SK-N-SH treated with all-trans-retinoic acid at 6 μM for 48 hours (cell line): ENCODE data around the gene RAB31.

Experiments
- ARNTL ChIP-seq: fragments of 450-650 bp; formaldehyde crosslinking; IDR thresholded peaks from 2 replicates; pipeline ENCODE4 v1.5.0; 2020; ENCODE audit warnings: low read depth, mild to moderate bottlenecking, moderate library complexity, borderline replicate concordance
- OSR1 ChIP-seq: fragments of 250-450 bp; sonication (Bioruptor Pico); IDR thresholded peaks from 2 replicates; pipeline ENCODE4 v1.8.0; 2022; ENCODE audit warnings: moderate library complexity, mild to moderate bottlenecking, inconsistent platforms
- TCF4 ChIP-seq: fragments of 250-450 bp; sonication (Bioruptor Pico); IDR thresholded peaks from 2 replicates; pipeline ENCODE4 v1.8.0; 2021; ENCODE audit warnings: mild to moderate bottlenecking, moderate library complexity, borderline replicate concordance
- TOX ChIP-seq: fragments of 250-450 bp; sonication (Bioruptor Pico); IDR thresholded peaks from 2 replicates; pipeline ENCODE4 v1.8.0; 2021; ENCODE audit warnings: mild to moderate bottlenecking, moderate library complexity, borderline replicate concordance
- ZC3H10 ChIP-seq: fragments of 250-450 bp; sonication (Bioruptor Pico); IDR thresholded peaks from 2 replicates; pipeline ENCODE4 v1.5.1; 2021; ENCODE audit warnings: mild to moderate bottlenecking, moderate library complexity
- ZFP3 ChIP-seq: fragments of 250-450 bp; sonication (Bioruptor Pico); IDR thresholded peaks from 2 replicates; pipeline ENCODE4 v1.5.0; 2020; ENCODE audit warnings: mild to moderate bottlenecking, moderate library complexity
- ZFP30 ChIP-seq: fragments of 450-650 bp; formaldehyde crosslinking; IDR thresholded peaks from 2 replicates; pipeline ENCODE4 v1.5.0; 2022; ENCODE audit warnings: mild to moderate bottlenecking, moderate library complexity
- TF ChIP-seq, protein P1 (sequence below): fragments of 250-450 bp; sonication (Bioruptor Pico); IDR thresholded peaks from 2 replicates; pipeline ENCODE4 v1.8.0; 2020; ENCODE audit warnings: mild to moderate bottlenecking, moderate library complexity, borderline replicate concordance
- TF ChIP-seq, protein P2 (sequence below): fragments of 250-450 bp; sonication (Bioruptor Pico); IDR thresholded peaks from 2 replicates; pipeline ENCODE4 v1.5.0; 2020; ENCODE audit warnings: mild to moderate bottlenecking, moderate library complexity

DNA sequence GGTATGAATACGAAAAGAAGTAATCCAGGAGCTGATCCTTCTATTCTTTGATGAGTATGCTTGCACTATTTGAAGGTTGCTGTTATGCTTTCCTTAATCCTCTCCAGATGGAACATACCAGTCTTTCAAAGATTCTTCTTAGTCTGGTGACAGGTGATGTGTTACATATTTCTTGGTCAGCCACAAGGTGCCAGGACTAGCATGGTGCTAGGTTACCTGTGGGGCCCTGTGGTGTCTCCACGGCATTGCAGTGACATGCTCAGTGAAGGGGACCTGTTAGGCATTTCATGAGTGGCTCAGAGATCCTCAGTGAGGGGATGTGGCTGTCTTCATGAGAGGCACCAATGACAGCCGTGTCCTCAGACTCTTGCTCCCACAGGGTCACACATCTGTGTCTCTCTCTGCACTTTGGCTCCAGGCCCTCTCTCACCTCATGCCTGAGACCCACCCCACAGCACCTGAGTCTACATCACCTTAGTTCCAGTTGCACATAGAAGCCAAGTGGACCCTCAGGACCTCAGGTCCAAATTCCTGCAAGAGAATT is 13.1 kb upstream of the RAB31 start:
- TF ChIP-seq TOX (CRISPR knock-in tag), result no peak
- no peak for TF ChIP-seq ARNTL (CRISPR knock-in tag)
- TF ChIP-seq ZFP30 (CRISPR knock-in tag), result no peak
- TF ChIP-seq ZC3H10 (CRISPR knock-in tag), result no peak
- TF ChIP-seq, protein P1, sequence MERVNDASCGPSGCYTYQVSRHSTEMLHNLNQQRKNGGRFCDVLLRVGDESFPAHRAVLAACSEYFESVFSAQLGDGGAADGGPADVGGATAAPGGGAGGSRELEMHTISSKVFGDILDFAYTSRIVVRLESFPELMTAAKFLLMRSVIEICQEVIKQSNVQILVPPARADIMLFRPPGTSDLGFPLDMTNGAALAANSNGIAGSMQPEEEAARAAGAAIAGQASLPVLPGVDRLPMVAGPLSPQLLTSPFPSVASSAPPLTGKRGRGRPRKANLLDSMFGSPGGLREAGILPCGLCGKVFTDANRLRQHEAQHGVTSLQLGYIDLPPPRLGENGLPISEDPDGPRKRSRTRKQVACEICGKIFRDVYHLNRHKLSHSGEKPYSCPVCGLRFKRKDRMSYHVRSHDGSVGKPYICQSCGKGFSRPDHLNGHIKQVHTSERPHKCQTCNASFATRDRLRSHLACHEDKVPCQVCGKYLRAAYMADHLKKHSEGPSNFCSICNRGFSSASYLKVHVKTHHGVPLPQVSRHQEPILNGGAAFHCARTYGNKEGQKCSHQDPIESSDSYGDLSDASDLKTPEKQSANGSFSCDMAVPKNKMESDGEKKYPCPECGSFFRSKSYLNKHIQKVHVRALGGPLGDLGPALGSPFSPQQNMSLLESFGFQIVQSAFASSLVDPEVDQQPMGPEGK (CRISPR knock-in tag), result no peak
- no peak for TF ChIP-seq OSR1 (CRISPR knock-in tag)
- TF ChIP-seq, protein P2, sequence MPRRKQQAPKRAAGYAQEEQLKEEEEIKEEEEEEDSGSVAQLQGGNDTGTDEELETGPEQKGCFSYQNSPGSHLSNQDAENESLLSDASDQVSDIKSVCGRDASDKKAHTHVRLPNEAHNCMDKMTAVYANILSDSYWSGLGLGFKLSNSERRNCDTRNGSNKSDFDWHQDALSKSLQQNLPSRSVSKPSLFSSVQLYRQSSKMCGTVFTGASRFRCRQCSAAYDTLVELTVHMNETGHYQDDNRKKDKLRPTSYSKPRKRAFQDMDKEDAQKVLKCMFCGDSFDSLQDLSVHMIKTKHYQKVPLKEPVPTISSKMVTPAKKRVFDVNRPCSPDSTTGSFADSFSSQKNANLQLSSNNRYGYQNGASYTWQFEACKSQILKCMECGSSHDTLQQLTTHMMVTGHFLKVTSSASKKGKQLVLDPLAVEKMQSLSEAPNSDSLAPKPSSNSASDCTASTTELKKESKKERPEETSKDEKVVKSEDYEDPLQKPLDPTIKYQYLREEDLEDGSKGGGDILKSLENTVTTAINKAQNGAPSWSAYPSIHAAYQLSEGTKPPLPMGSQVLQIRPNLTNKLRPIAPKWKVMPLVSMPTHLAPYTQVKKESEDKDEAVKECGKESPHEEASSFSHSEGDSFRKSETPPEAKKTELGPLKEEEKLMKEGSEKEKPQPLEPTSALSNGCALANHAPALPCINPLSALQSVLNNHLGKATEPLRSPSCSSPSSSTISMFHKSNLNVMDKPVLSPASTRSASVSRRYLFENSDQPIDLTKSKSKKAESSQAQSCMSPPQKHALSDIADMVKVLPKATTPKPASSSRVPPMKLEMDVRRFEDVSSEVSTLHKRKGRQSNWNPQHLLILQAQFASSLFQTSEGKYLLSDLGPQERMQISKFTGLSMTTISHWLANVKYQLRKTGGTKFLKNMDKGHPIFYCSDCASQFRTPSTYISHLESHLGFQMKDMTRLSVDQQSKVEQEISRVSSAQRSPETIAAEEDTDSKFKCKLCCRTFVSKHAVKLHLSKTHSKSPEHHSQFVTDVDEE (CRISPR knock-in tag), result no peak
- TF ChIP-seq TCF4 (CRISPR knock-in tag), result no peak
- no peak for TF ChIP-seq ZFP3 (CRISPR knock-in tag)
